BE2C (cell line): ENCODE results near the gene PLD5.
A peak's percentile ranks its signal among the peaks of the same experiment; 100 is the strongest.

Experiments used
- DNase-seq: peaks from one replicate; pipeline ENCODE4 v3.0.0-alpha.2; 2020
- H3K27me3 ChIP-seq: fragments of 250-450 bp; sonication (Bioruptor Pico); 2 replicates; pipeline ENCODE4 v1.5.1; 2020; ENCODE audit warnings: mild to moderate bottlenecking
- H3K36me3 ChIP-seq: fragments of 250-450 bp; sonication (Bioruptor Pico); 2 replicates; pipeline ENCODE4 v1.5.1; 2020; ENCODE audit warnings: mild to moderate bottlenecking
- H3K4me1 ChIP-seq: fragments of 250-450 bp; sonication (Bioruptor Pico); 2 replicates; pipeline ENCODE4 v1.5.1; 2020
- H3K4me3 ChIP-seq: 2 replicates; pipeline ENCODE4 v1.5.1; 2011; ENCODE audit warnings: low read depth, low read length
- H3K9me3 ChIP-seq: fragments of 250-450 bp; sonication (Bioruptor Pico); 2 replicates; pipeline ENCODE4 v1.5.1; 2020
- TF ChIP-seq, protein P1 (sequence below): IDR thresholded peaks from 2 replicates; pipeline ENCODE4 v1.5.1; 2012; ENCODE audit warnings: mild to moderate bottlenecking, low read depth, low read length

PLD5 gene

DNA sequence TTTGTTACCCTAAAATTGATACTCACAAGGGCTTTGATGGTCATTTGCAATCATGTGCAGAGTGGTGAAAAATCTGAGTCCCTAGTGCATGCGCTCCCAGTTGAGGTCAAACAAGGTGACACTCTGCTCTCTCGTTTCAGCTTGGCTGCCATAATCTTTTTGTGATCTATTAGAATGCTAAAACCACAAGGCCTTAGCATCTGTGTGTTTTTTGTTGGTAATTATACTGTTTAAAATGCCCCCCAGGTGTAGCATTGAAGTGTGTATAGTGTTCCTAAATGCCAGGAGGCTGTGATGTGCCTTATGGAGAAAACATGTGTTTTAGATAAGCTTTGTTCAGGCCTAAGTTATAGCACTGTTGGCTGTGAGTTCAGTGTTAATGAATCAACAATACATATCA is 89.3 kb downstream of the PLD5 start:
- Histone ChIP-seq H3K4me3 (no peak overlapping the region), H3K9me3 (no peaks in the 10 kb centered on the region), H3K27me3 (no peaks in the 10 kb centered on the region), H3K4me1 (peaks cover 16% of the 10 kb centered on the region), H3K36me3 (no peaks in the 10 kb centered on the region)
- TF ChIP-seq, protein P1, sequence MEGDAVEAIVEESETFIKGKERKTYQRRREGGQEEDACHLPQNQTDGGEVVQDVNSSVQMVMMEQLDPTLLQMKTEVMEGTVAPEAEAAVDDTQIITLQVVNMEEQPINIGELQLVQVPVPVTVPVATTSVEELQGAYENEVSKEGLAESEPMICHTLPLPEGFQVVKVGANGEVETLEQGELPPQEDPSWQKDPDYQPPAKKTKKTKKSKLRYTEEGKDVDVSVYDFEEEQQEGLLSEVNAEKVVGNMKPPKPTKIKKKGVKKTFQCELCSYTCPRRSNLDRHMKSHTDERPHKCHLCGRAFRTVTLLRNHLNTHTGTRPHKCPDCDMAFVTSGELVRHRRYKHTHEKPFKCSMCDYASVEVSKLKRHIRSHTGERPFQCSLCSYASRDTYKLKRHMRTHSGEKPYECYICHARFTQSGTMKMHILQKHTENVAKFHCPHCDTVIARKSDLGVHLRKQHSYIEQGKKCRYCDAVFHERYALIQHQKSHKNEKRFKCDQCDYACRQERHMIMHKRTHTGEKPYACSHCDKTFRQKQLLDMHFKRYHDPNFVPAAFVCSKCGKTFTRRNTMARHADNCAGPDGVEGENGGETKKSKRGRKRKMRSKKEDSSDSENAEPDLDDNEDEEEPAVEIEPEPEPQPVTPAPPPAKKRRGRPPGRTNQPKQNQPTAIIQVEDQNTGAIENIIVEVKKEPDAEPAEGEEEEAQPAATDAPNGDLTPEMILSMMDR = no peak
- no peak for DNase-seq

DNA sequence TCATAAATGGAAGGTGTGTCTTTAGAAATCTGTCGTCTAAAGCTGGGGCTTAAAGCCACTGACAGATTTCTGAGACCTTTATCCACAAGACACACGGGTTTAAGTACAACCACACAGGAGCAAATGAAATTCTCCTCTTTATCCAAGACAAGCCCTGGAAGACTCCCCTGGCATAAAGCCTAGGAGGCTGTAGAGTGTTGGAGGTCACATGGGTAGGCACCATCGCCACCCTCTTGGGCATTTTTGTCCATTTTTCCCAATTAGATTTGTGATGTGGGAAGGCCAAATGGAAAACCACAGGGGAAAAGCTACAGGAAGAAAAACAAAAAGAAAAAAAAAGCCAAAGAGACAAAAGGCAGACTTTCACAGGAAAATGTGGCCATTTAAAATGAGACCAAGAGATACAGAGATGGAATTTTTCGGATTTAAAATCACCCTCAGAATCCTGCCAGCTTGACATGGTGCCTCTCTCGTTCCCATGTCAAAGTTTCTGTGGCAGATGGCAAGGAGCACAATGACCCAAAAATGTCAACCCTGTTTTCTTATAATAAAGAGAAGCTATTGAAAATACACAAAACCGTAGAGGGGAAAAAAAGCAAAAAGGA is 91.9 kb downstream of the PLD5 start:
- TF ChIP-seq, protein P1 = no peak
- peaks cover 24% of the 10 kb centered on the region for H3K4me1 ChIP-seq
- no peak overlapping the region for H3K4me3 ChIP-seq
- no peaks in the 10 kb centered on the region for H3K9me3 ChIP-seq
- H3K36me3 ChIP-seq = no peaks in the 10 kb centered on the region
- H3K27me3 ChIP-seq = no peaks in the 10 kb centered on the region
- DNase-seq = no peak

DNA sequence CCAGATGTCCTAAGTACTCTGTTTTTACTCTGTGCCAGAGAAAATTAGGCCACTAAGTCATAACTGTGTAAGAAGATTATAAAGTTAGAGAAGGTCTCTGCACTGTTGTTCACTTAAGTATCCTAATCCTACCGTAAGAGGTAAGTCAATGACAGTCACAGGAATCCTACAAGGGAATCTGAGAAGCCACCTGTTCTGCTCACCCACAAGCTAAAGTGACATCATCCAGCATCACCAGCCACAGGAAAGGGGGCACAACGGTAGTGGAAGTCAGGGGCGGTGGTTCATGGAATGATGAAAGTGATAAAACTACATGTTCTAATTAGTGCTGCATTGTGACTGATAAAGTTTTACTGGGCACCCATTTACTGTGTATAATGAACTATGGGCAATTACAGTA is 92.7 kb downstream of the PLD5 start:
- Histone ChIP-seq H3K4me3 (no peak overlapping the region), H3K27me3 (no peaks in the 10 kb centered on the region)
- TF ChIP-seq, protein P1 = no peak

DNA sequence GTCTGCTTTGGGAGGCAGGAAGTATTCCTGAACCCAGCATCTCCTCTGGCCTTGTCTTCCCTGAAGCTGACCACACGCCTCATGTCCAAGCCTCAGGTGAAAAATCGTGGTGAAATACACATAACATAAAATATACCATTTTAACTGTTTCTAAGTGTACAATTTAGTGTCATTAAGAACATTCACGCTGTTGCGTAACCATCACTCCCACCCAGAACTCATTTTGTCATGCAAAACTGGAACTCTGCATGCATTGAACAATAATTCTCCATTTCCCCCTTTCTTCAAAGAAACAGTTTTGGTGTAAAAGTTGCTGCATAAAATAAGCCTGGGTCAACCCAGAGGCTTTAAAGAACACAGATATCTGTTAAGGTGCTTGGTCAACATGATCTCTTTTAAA is 93.5 kb downstream of the PLD5 start:
- H3K4me3 ChIP-seq = no peak overlapping the region
- TF ChIP-seq, protein P1 = no peak
- H3K36me3 ChIP-seq = no peaks in the 10 kb centered on the region
- H3K27me3 ChIP-seq = no peaks in the 10 kb centered on the region
- no peaks in the 10 kb centered on the region for H3K9me3 ChIP-seq
- peaks cover 35% of the 10 kb centered on the region for H3K4me1 ChIP-seq
- no peak for DNase-seq

More for the DNA sequence above, 92.7 kb downstream of the PLD5 start:
- Histone ChIP-seq H3K4me1 (peaks cover 29% of the 10 kb centered on the region), H3K36me3 (no peaks in the 10 kb centered on the region), H3K9me3 (no peaks in the 10 kb centered on the region)
- DNase-seq = no peak

DNA sequence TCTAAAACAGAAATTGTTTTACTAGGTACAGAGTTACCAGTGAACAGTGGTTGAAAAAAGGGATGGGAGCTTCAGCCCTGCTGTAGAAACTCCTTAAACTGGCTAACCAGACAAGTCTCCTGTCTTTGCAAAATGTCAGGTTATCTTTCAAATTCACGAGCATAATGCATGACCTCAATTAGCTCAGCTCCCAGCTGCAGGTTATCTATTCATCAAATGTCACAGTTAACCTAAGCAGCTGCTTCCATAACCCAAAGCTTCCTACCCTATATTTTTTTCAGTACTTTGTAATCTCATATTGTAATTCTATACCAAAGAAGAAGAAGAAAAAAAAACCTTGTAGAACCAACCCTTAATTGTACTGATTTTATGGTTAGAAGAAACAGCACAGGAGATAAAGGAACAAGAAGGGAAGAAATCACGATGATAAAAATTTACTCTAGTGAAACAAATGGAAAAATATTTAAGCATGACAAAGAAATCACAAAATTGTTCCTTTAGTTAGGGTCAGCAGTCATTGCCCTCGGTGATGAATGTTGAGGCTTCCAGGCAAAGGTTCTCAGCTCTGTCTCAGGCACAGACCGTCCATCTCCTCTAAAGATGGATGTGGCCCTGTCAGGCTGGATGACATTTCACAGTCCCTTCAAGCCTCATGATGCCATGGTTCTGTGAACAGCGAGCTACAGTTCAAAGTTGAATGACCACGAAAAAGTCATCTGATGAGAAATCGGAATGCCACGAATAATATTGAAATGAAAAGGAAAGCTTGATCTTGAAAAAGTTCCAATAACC is 95.9 kb downstream of the PLD5 start:
- TF ChIP-seq, protein P1 = no peak
- peak; percentile 60 for DNase-seq
- H3K4me3 ChIP-seq = peak overlapping the region; percentile 27; the same call in 1 of the 2 replicates
- H3K9me3 ChIP-seq = no peaks in the 10 kb centered on the region
- H3K36me3 ChIP-seq = no peaks in the 10 kb centered on the region
- H3K4me1 ChIP-seq = peaks cover 28% of the 10 kb centered on the region
- H3K27me3 ChIP-seq = no peaks in the 10 kb centered on the region

DNA sequence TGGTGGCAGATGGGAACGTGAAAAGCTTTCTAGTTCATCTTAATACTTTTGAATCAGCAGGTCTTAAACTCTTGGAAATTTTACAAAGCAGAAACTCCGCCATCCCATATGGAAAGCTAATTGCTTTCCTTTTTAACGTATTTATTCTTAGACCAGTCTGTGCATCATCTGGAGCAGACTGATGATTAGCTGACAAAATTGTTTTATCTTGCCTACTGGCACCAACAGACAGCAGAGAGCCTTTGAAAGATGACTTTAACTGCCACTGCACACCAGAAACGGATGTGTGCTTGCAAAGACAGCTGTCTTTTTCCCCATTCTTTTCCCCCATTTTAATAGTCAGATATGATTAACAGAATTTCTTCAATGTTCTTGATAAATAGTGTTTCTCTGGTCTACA is 97.0 kb downstream of the PLD5 start:
- TF ChIP-seq, protein P1 = no peak
- peak overlapping the region; percentile 27 for H3K4me3 ChIP-seq
- no peaks in the 10 kb centered on the region for H3K9me3 ChIP-seq
- peak; percentile 67 for DNase-seq
- H3K27me3 ChIP-seq = no peaks in the 10 kb centered on the region
- H3K4me1 ChIP-seq = peaks cover 28% of the 10 kb centered on the region
- H3K36me3 ChIP-seq = no peaks in the 10 kb centered on the region
